Breast epithelium (tissue), 4 donors: ENCODE results near the gene PIP5K1A. TPM values are rescaled to one million over a fixed set of nuclear protein-coding genes. Genes with fewer than 3 reads are reported as not detected.

Source experiments
- DNase-seq, 2 donors: peaks; one replicate each; pipeline ENCODE4 v3.0.0-alpha.2; 2019; ENCODE audit warnings: low spot score in 2 of 2
- H3K27ac ChIP-seq, 2 donors: fragments of 200-600 bp; sonication (generic) in 1 of 2; one replicate each; pipeline ENCODE4 v1.5.1; 2016 to 2019; ENCODE audit warnings: mild to moderate bottlenecking in 1 of 2
- H3K27me3 ChIP-seq, 2 donors: fragments of 200-600 bp; sonication (generic) in 1 of 2; one replicate each; pipeline versions ENCODE4 v1.5.1 to v1.6.0; 2017 to 2019; ENCODE audit warnings: control low read depth in 1 of 2, mild to moderate bottlenecking in 1 of 2
- H3K36me3 ChIP-seq: fragments of 200-600 bp; one replicate; pipeline ENCODE4 v1.5.1; 2019
- H3K4me1 ChIP-seq, 2 donors: fragments of 200-600 bp; sonication (generic); one replicate each; pipeline ENCODE4 v1.5.1; 2016 to 2019; ENCODE audit warnings: control low read depth in 1 of 2
- H3K4me3 ChIP-seq, 3 donors: fragments of 200-600 bp; sonication (generic); 1 replicate in 2 of 3; 2 replicates in 1 of 3; pipeline ENCODE4 v1.5.1; 2016 to 2019; ENCODE audit warnings: mild to moderate bottlenecking in 3 of 3, moderate library complexity in 2 of 3
- H3K9me3 ChIP-seq, 2 donors: fragments of 200-600 bp; sonication (generic) in 1 of 2; one replicate each; pipeline ENCODE4 v1.5.1; 2016 to 2019; ENCODE audit warnings: control low read depth in 1 of 2
- POLR2A ChIP-seq: fragments of 450-650 bp; IDR thresholded peaks from one replicate; pipeline ENCODE4 v1.6.1; 2016; ENCODE audit warnings: antibody characterized with exemption, mild to moderate bottlenecking, moderate library complexity
- POLR2AphosphoS5 ChIP-seq, 3 donors: sonication (generic); formaldehyde crosslinking; IDR thresholded peaks; one replicate each; pipeline ENCODE4 v1.6.1; 2017; ENCODE audit warnings: antibody characterized with exemption in 3 of 3
- intact Hi-C: fragments of 100-400 bp; cut with DNase I; formaldehyde crosslinking; loops from one replicate; pipeline ENCODE4 v1.15.1; 2023; ENCODE audit warnings: low total_unique reads
- total RNA-seq, 3 donors: library from RNA; depleted of rRNA; stranded (reverse); fragments of >200 nt; gene quantifications; one replicate each; pipeline ENCODE4 v1.1.0, GENCODE V29; 2016
- TF ChIP-seq, protein P1 (sequence below), 3 donors: fragments of 450-650 bp; IDR thresholded peaks; one replicate each; pipeline ENCODE4 v1.5.1; 2016 to 2017; ENCODE audit warnings: antibody characterized with exemption in 3 of 3, mild to moderate bottlenecking in 3 of 3, moderate library complexity in 3 of 3

PIP5K1A gene
- total RNA-seq, 3 donors from 2014 or later, result 38.1 to 87.2 (median 61.6) TPM

DNA sequence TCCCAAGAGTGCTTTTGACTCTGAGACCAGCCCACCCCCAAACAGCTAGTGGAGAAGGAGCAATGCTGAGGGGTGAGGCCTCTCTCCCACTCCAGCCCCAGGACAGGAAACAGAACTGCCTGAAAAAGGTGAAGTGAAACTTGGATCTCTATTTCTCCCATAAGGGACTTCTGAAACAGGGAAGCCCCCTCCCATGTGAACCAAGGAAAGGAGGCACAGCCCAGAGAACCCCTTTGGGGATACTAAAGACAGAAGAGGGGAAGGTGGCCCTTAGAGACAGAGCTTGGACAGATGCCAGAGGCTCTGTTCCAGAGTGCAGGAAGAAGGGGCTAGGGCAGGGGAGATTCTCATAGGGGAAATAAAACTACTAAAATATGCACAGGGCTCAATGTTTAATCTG is 39.0 kb upstream of the PIP5K1A start:
- intact Hi-C loops, result no loop called here
- TF ChIP-seq POLR2AphosphoS5 (IDR thresholded peaks at IDR 0.05) (no peak), POLR2A (no peak)
- TF ChIP-seq, protein P1, sequence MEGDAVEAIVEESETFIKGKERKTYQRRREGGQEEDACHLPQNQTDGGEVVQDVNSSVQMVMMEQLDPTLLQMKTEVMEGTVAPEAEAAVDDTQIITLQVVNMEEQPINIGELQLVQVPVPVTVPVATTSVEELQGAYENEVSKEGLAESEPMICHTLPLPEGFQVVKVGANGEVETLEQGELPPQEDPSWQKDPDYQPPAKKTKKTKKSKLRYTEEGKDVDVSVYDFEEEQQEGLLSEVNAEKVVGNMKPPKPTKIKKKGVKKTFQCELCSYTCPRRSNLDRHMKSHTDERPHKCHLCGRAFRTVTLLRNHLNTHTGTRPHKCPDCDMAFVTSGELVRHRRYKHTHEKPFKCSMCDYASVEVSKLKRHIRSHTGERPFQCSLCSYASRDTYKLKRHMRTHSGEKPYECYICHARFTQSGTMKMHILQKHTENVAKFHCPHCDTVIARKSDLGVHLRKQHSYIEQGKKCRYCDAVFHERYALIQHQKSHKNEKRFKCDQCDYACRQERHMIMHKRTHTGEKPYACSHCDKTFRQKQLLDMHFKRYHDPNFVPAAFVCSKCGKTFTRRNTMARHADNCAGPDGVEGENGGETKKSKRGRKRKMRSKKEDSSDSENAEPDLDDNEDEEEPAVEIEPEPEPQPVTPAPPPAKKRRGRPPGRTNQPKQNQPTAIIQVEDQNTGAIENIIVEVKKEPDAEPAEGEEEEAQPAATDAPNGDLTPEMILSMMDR (IDR thresholded peaks at IDR 0.05), result no peak
- no peak overlapping the region for H3K27ac ChIP-seq
- peaks cover 3 to 5% of the 10 kb centered on the region in 2 donors for H3K4me1 ChIP-seq
- no peaks in the 10 kb centered on the region for H3K36me3 ChIP-seq
- no peak for DNase-seq
- no peaks in the 10 kb centered on the region for H3K9me3 ChIP-seq
- no peak overlapping the region for H3K4me3 ChIP-seq
- H3K27me3 ChIP-seq, result no peaks in the 10 kb centered on the region

DNA sequence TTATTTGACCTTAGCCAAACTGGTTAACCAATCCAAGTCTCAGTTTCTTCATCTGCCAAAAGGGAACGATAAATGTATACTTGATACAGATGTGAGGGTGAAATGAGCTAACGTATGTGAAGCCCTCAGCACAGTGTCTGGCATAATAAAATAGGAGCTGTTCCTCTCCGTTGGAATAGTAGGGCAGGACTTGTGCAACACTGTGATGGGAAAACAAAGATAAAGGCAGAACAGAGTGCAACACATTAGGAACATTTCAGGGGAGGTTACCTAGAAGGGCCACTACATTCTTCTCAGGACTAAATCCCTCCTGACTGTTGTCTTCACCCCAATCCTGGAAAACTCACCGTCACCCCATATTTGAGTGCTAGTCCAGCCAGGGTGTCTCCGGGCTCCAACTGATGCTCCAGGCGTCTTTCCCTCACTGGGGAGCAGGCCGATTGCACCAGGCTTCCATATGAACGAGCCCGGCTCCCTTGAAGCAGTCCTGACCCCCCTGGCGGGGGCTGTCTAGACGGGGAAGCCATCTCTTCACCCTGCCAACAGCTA is 33.5 kb upstream of the PIP5K1A start:
- Histone ChIP-seq H3K36me3 (no peaks in the 10 kb centered on the region), H3K27me3 (no peaks in the 10 kb centered on the region), H3K4me3 (peak overlapping the region; percentile 67 to 82 (median 70)), H3K27ac (peak overlapping the region; percentile 86 to 90), H3K4me1 (peaks cover 4 to 17% of the 10 kb centered on the region in 2 donors), H3K9me3 (no peaks in the 10 kb centered on the region)
- TF ChIP-seq POLR2AphosphoS5 (IDR thresholded peaks at IDR 0.05) (peak in 1 of 3 donors; percentile 7), POLR2A (no peak)
- TF ChIP-seq, protein P1 (IDR thresholded peaks at IDR 0.05), result no peak
- intact Hi-C loops, result no loop called here
- DNase-seq, result no peak

DNA sequence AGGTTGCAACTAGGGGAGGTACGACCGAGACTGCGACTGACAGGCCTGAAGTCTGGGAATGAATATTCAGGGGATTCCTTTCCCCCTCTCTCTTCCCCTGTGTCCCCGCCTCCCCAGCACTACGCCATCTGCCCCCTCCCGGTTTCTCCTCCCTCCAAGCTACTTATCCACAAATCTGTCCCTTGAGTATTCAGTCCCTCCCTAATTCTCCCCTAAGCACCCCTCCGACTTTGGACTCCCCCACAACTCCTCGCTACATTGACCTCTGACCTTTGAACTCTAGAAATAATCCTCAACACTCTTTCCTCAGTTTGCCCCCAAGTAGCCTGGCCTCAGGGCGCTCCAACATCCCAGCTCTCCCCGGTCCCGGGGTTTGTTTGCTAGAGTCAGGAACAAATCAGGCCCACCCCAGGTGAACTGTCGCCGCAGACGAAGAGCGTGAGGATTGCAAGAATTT is 33.0 kb upstream of the PIP5K1A start:
- H3K4me3 ChIP-seq, result peak overlapping the region; percentile 67 to 82 (median 70)
- TF ChIP-seq POLR2AphosphoS5 (IDR thresholded peaks at IDR 0.05), result no peak
- TF ChIP-seq, protein P1 (IDR thresholded peaks at IDR 0.05), result no peak
- TF ChIP-seq POLR2A, result no peak
- DNase-seq, result peak in 1 of 2 donors; percentile 41
- H3K9me3 ChIP-seq, result no peaks in the 10 kb centered on the region
- H3K4me1 ChIP-seq, result peaks cover 4 to 17% of the 10 kb centered on the region in 2 donors
- H3K27ac ChIP-seq, result peak overlapping the region; percentile 86 to 90
- intact Hi-C loops, result no loop called here
- H3K27me3 ChIP-seq, result no peaks in the 10 kb centered on the region
- H3K36me3 ChIP-seq, result no peaks in the 10 kb centered on the region

DNA sequence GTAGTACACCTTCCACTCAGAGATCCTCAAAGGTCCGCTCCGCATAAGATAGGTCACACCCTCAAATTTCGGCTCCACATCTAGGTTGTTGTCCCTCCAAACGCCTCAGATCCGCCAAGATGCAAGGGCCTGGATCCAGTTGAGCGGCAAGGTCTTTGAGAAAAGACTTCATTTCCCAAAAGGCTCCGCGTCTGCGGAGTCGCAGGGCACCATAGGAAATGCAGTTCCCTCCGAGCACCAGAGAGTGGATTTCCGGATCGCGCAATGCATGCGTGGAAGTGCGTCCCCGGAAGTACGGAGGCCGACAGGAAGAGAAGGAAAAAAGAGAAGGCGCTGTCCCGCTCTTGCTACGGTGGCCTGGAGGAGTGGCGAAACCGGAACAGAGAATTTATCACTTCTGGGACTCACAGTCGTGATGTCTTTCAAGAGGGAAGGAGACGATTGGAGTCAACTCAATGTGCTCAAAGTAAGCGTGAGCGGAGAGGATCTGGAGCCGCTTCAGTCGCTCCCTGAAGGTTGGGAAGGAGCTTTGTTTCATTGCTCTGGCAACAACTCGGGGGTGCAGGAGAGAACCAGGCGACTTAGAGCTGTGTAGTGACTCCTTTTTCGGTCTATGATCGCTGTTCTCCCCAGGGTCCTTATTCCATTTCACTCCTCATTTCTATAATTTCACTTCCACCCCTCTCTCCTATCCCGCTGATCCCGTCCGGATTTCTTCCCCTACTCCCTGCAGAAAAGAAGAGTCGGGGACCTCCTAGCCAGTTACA is 32.4 kb upstream of the PIP5K1A start, which contains the start of the genes LYSMD1 and SCNM1:
TSS of gene LYSMD1 (minus strand) at position 165 of the 767 bp plus-strand sequence. CDS start 644 bp downstream, outside the sequence.
TSS of gene SCNM1 (plus strand) at position 407 of the 767 bp plus-strand sequence. CDS start at position 416, 9 bp downstream.
- Histone ChIP-seq H3K4me3 (peak within 1 kb of the TSS; percentile 67 to 82 (median 70)), H3K36me3 (no peaks in the 10 kb centered on the region), H3K27me3 (no peaks in the 10 kb centered on the region), H3K4me1 (peaks cover 4 to 17% of the 10 kb centered on the region in 2 donors), H3K27ac (peak within 1 kb of the TSS; percentile 86 to 90), H3K9me3 (no peaks in the 10 kb centered on the region)
- DNase-seq, result peak; percentile 93 to 97
- TF ChIP-seq, protein P1 (IDR thresholded peaks at IDR 0.05), result peak in 2 of 3 donors; percentile 33 to 53
- TF ChIP-seq POLR2AphosphoS5 (IDR thresholded peaks at IDR 0.05), result peak; percentile 97 to 99 (median 99)
- no peak for TF ChIP-seq POLR2A
- intact Hi-C loops, result no loop called here
